WI38 (cell line): Measurements from ENCODE around the gene CIRBP.

Source experiments
- H3K4me3 ChIP-seq: 2 replicates; pipeline ENCODE4 v1.5.1; 2011; ENCODE audit warnings: low read depth, mild to moderate bottlenecking, control low read depth, low read length
- TF ChIP-seq, protein P1 (sequence below): IDR thresholded peaks from 2 replicates; pipeline ENCODE4 v1.5.1; 2012; ENCODE audit warnings: low read depth, mild to moderate bottlenecking, control low read depth, low read length

CIRBP gene

DNA sequence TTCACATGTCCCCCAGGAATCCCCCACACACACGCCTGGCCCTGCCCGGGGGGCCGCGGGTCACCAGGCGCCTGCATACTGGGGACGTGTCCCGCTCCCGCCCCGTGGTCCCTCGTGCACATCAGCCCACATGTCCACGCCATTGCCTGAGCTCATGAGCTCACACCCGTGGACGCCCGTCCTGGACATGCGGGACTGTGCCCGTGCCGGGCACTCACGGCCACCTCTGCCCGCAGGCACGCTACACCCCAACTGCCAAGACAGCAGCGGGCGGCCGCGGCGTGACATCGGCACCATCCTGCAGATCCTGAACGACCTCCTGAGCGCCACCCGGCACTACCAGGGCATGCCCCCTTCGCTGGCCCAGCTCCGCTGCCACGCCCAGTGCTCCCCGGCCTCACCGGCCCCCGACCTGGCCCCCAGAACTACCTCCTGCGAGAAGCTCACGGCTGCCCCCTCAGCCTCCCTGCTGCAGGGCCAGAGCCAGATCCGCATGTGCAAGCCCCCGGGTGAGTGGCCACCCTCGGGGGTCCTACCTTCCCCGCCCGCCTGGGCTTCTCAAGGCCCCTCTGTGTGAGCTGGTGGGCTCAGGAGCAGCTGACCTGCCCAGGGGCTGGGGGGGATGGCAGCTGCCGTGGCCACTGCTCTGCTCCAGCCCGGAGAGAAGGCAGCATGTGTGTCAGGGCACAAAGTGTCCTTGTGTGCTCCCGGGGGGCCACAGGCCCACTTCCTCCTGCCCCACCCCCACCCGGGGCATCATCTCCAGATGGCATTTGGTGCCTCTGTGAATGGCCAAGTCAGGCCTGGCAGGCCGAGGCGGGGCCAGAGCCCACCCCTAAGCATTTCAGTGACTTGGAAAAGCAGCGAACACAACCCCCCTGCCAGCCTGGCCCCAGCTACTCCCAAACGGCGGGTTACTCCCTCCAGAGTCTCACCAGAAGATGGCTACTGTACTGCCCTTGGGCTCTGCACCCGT lies 13.7 kb upstream of the CIRBP start:
- TF ChIP-seq, protein P1, sequence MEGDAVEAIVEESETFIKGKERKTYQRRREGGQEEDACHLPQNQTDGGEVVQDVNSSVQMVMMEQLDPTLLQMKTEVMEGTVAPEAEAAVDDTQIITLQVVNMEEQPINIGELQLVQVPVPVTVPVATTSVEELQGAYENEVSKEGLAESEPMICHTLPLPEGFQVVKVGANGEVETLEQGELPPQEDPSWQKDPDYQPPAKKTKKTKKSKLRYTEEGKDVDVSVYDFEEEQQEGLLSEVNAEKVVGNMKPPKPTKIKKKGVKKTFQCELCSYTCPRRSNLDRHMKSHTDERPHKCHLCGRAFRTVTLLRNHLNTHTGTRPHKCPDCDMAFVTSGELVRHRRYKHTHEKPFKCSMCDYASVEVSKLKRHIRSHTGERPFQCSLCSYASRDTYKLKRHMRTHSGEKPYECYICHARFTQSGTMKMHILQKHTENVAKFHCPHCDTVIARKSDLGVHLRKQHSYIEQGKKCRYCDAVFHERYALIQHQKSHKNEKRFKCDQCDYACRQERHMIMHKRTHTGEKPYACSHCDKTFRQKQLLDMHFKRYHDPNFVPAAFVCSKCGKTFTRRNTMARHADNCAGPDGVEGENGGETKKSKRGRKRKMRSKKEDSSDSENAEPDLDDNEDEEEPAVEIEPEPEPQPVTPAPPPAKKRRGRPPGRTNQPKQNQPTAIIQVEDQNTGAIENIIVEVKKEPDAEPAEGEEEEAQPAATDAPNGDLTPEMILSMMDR = no peak
- no peak overlapping the region for H3K4me3 ChIP-seq

DNA sequence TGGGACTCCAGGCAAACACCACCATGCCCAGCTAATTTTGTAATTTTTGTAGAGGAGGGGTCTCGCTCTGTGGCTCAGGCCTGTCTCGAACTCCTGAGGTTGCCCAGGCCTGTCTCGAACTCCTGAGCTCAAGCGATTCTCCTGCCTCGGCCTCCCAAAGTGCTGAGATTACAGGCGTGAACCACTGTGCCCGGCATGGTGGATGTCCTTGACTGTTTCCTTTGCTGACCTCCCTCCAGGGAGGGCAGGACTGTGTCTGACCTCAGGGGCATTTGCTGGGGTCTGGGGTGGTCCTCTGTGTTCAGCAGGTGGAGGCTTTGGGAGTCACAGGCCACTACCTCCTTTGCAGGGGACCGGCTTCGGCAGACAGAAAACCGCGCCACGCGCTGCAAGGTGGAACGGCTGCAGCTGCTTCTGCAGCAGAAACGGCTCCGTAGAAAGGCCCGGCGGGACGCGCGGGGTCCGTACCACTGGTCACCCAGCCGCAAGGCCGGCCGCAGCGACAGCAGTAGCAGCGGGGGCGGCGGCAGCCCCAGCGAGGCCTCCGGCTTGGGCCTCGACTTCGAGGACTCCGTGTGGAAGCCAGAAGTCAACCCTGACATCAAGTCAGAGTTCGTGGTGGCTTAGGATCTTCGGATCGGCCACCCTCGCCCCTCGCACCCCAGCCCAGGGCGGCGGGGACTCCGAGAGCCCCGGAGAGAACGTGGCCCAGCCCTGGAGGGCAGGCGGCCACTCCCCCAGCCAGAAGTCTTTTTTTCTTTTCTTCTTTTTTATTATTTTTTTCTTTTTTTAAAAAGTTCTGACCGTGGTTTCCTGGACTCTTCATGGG lies 12.3 kb upstream of the CIRBP start:
- no peak overlapping the region for H3K4me3 ChIP-seq
- TF ChIP-seq, protein P1 = no peak

DNA sequence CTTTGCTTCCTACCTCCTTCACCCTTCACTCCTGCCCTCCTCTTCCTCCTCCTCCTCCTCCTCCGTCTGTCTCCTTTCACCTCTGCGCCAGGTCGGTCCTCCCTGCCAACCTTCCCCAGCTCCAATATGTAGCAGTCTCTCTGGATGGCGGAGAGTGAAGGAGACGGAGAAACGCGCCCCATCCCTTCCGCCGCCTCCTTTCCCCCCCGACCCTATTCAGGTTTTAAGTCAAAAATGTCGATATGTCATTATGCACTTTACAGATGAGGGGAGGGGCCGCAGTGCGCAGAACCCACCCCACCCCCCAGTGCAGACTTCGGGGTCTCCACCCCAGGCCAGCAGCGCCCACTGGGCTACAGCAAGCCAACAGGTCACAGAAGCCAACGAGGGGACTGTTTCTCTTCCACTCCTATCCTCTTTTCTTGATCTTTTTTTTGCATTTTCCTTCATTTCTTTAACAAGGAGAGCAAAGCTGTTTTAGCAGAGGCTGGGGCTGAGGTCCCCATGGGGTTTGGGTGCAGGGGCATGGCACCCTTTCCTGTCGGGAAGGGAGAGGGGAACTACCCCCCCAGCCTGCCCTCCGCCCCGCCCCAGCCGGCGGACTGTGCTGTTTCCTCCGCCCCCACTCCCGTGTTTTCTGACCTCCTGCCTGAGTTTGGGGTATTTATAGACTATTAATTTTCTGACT lies 11.5 kb upstream of the CIRBP start:
- no peak overlapping the region for H3K4me3 ChIP-seq
- TF ChIP-seq, protein P1 = no peak

DNA sequence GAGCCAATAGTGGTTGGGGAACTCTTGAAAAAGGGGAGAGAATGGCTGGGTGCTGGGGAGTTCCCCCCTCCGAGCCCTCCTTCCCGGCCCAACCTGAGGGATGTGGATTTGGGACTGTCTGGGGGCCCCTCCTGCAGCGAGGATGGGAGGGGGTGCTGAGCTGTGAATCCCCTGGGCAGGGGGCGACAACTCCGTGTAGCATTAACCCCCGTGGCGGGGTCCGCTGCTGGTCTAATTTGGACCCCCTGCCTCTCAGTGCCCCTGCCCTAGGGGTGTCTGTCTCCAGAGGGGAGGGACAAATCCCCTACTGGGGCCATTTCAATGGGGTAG lies 11.0 kb upstream of the CIRBP start:
- TF ChIP-seq, protein P1 = no peak
- no peak overlapping the region for H3K4me3 ChIP-seq

DNA sequence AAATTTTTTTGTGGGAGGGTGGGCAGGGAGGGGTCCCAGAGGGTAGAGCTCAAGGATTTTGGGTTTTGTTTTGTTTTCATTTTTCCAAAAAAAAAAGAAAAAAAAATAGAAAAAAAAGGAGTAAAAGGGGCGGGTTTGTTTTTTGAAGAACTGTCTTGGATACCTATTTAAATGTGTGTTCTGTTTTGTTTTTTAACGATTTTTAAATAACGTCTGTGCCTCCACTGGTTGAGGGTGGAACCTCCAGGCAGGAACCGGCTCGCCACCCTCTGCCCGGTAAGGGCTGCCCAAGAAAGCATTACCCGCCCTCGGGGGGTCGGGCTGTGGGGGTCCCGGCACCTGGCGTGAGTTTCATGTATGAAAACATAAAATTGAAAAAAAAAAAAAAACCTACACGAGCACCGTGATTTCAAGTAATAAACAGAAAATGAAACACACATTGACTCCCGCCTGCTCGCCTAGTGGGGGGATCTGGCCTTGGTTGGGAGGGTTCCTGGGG lies 10.4 kb upstream of the CIRBP start:
- no peak overlapping the region for H3K4me3 ChIP-seq
- TF ChIP-seq, protein P1 = no peak

DNA sequence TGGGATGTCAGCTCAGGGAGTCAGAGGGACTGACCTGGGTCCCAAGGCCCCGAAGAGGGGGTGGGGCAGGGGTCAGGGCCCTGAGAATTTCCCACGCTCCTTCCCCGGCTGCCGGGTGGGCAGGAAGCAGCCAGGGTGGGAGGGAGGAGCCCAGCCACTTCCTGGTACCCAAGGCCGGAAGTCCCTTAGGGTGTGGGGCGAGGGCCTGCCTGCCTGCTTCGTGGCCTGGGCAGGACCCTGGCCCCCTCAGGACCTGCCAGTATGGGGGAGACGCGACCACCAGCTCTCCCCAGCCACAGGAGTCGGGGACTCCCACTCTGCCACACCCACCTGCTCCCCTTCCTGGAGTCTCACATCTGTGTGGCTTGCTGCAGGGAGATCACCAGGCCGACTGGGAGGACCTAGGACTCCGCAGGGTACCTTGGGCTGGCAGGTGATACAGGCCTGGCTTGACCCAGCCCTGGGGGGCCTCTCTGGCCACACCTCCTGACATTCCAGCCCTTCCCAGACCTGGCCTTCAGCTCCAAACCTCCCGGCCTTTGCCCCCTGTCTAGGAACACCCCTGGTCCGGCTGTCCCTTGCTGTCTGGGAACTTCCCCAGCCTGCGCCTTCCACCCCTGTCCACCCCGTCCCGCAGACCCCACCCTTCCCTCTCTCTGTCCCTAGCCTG lies 9.8 kb upstream of the CIRBP start:
- H3K4me3 ChIP-seq = no peak overlapping the region
- TF ChIP-seq, protein P1 = no peak
